Uterus (tissue), 4 donors: ENCODE results near the gene ZNF516. TPM values are rescaled to one million over a fixed set of nuclear protein-coding genes. Genes with fewer than 3 reads are reported as not detected.

Experiments used
- DNase-seq, 2 donors: peaks; one replicate each; pipeline ENCODE4 v3.0.0-alpha.2; 2019 to 2020
- H3K27ac ChIP-seq, 2 donors: fragments of 200-600 bp; sonication (generic); 1 replicate in 1 of 2; 2 replicates in 1 of 2; pipeline ENCODE4 v1.5.1; 2016 to 2018
- H3K27me3 ChIP-seq, 2 donors: fragments of 200-600 bp; sonication (generic); one replicate each; pipeline ENCODE4 v1.5.1; 2018 to 2019; ENCODE audit warnings: control low read depth in 1 of 2
- H3K36me3 ChIP-seq, 2 donors: fragments of 200-600 bp; sonication (generic); one replicate each; pipeline ENCODE4 v1.5.1; 2019; ENCODE audit warnings: control low read depth in 1 of 2
- H3K4me1 ChIP-seq, 2 donors: fragments of 200-600 bp; sonication (generic); one replicate each; pipeline ENCODE4 v1.5.1; 2018 to 2019; ENCODE audit warnings: control low read depth in 1 of 2
- H3K4me3 ChIP-seq, 2 donors: fragments of 200-600 bp; sonication (generic); 1 replicate in 1 of 2; 2 replicates in 1 of 2; pipeline ENCODE4 v1.5.1; 2018 to 2019; ENCODE audit warnings: mild to moderate bottlenecking in 1 of 2
- H3K9me3 ChIP-seq, 2 donors: fragments of 200-600 bp; sonication (generic); one replicate each; pipeline ENCODE4 v1.5.1; 2019; ENCODE audit warnings: control low read depth in 1 of 2
- CTCF ChIP-seq, 4 experiments: fragments of 200-600 bp in 2 of 4; fragments of 450-650 bp in 2 of 4; sonication (generic) in 2 of 4; IDR thresholded peaks; one replicate each; pipeline ENCODE4 v1.5.1; 2016 to 2019; ENCODE audit warnings: antibody characterized with exemption in 4 of 4, mild to moderate bottlenecking in 2 of 4, moderate library complexity in 1 of 4
- POLR2A ChIP-seq, 2 donors: fragments of 450-650 bp; IDR thresholded peaks; one replicate each; pipeline ENCODE4 v1.6.1; 2016; ENCODE audit warnings: antibody characterized with exemption in 2 of 2, mild to moderate bottlenecking in 1 of 2, moderate library complexity in 1 of 2
- intact Hi-C: fragments of 100-400 bp; cut with DNase I; formaldehyde crosslinking; loops from one replicate; pipeline ENCODE4 v1.15.1; 2023; ENCODE audit warnings: low total_unique reads
- total RNA-seq, 4 donors: library from RNA; depleted of rRNA in 3 of 4; stranded (reverse); fragments of >200 nt in 3 of 4; gene quantifications; one replicate each; pipeline versions ENCODE4 v1.1.0 to v1.2.4, GENCODE V29; 2014 to 2023
- donor health status: DM: yes; HTN: yes; CAD: no.

Gene ZNF516
- total RNA-seq, 4 donors from 2014 or later: 29.4 to 177 (median 65.7) TPM

- intact Hi-C loops: no loop called here
- no peak for DNase-seq
- H3K36me3 ChIP-seq: no peaks in the 10 kb centered on the region
- TF ChIP-seq POLR2A (IDR thresholded peaks at IDR 0.05) (no peak), CTCF (IDR thresholded peaks at IDR 0.05) (no peak)
- peak overlapping the region; percentile 94 to 97 for H3K27ac ChIP-seq
- H3K9me3 ChIP-seq: no peaks in the 10 kb centered on the region
- no peaks in the 10 kb centered on the region for H3K27me3 ChIP-seq
- H3K4me1 ChIP-seq: peaks cover 6% of the 10 kb centered on the region in 2 donors
- H3K4me3 ChIP-seq: no peak overlapping the region
Observed at GRCh38 chr18:76487070-76487469, 8.0 kb downstream of the ZNF516 start.

- Histone ChIP-seq H3K36me3 (no peaks in the 10 kb centered on the region), H3K4me3 (no peak overlapping the region), H3K9me3 (no peaks in the 10 kb centered on the region), H3K4me1 (peaks cover 6% of the 10 kb centered on the region in 2 donors), H3K27me3 (no peaks in the 10 kb centered on the region), H3K27ac (peak overlapping the region; percentile 94 to 97)
- intact Hi-C loops: no loop called here
- DNase-seq: no peak
- TF ChIP-seq CTCF (IDR thresholded peaks at IDR 0.05): no peak
- no peak for TF ChIP-seq POLR2A (IDR thresholded peaks at IDR 0.05)
Observed at GRCh38 chr18:76486574-76486973, 8.5 kb downstream of the ZNF516 start.

- Histone ChIP-seq H3K4me3 (no peak overlapping the region), H3K27me3 (no peaks in the 10 kb centered on the region), H3K4me1 (peaks cover 6% of the 10 kb centered on the region in 2 donors), H3K9me3 (no peaks in the 10 kb centered on the region), H3K36me3 (no peaks in the 10 kb centered on the region), H3K27ac (peak overlapping the region; percentile 94 to 97)
- TF ChIP-seq CTCF (IDR thresholded peaks at IDR 0.05) (no peak), POLR2A (IDR thresholded peaks at IDR 0.05) (no peak)
- intact Hi-C loops: no loop called here
- DNase-seq: no peak
Observed at GRCh38 chr18:76486038-76486437, 9.0 kb downstream of the ZNF516 start.

GRCh38 chr18:76484749-76485387 is 10.2 kb downstream of the ZNF516 start:
- Histone ChIP-seq H3K4me1 (peaks cover 6% of the 10 kb centered on the region in 2 donors), H3K9me3 (no peaks in the 10 kb centered on the region), H3K36me3 (no peaks in the 10 kb centered on the region), H3K4me3 (no peak overlapping the region), H3K27ac (peak overlapping the region in 1 of 2 donors; percentile 64), H3K27me3 (no peaks in the 10 kb centered on the region)
- intact Hi-C loops: no loop called here
- TF ChIP-seq POLR2A (IDR thresholded peaks at IDR 0.05) (no peak), CTCF (IDR thresholded peaks at IDR 0.05) (no peak)
- DNase-seq: no peak

- intact Hi-C loops: no loop called here
- H3K27me3 ChIP-seq: no peaks in the 10 kb centered on the region
- no peaks in the 10 kb centered on the region for H3K9me3 ChIP-seq
- TF ChIP-seq CTCF (IDR thresholded peaks at IDR 0.05) (no peak), POLR2A (IDR thresholded peaks at IDR 0.05) (no peak)
- H3K36me3 ChIP-seq: no peaks in the 10 kb centered on the region
- H3K4me3 ChIP-seq: no peak overlapping the region
- no peak for DNase-seq
- H3K27ac ChIP-seq: peak overlapping the region in 1 of 2 donors; percentile 20
- H3K4me1 ChIP-seq: peaks cover 6% of the 10 kb centered on the region in 2 donors
Observed at GRCh38 chr18:76483780-76484179, 11.3 kb downstream of the ZNF516 start.
